CMK (cell line): ENCODE data around the gene FBXW8.
A peak's percentile ranks its signal among the peaks of the same experiment; 100 is the strongest.

Source experiments
- DNase-seq: peaks from one replicate; pipeline ENCODE4 v3.0.0-alpha.2; 2010; ENCODE audit warnings: low read depth

The FBXW8 gene

GRCh38 chr12:117076410-117077372 lies 165.9 kb downstream of the FBXW8 start:
- peak; percentile 69 for DNase-seq

- no peak for DNase-seq
Observed at GRCh38 chr12:117079487-117079886, 168.7 kb downstream of the FBXW8 start.

- DNase-seq: no peak
Observed at GRCh38 chr12:117080661-117081144, 170.0 kb downstream of the FBXW8 start.
